Spleen (tissue), 11 donors: Measurements from ENCODE around the gene SLC38A3. TPM values are rescaled to one million over a fixed set of nuclear protein-coding genes. Genes with fewer than 3 reads are reported as not detected.
A peak's percentile ranks its signal among the peaks of the same experiment; 100 is the strongest.
"Not testable (repeated sequence)": the region's sequence is repeated elsewhere in the genome, so short reads cannot be mapped to it uniquely, and the experiment has no call there.

Experiments used
- DNase-seq: peaks from one replicate; pipeline ENCODE4 v3.0.0-alpha.2; 2020
- H3K27ac ChIP-seq, 8 donors: fragments of 200-600 bp; sonication (generic) in 7 of 8; 1 replicate in 4 of 8; 2 replicates in 4 of 8; pipeline versions ENCODE4 v1.5.0 to v1.8.0; 2016 to 2021; ENCODE audit warnings: inconsistent platforms in 4 of 8, mild to moderate bottlenecking in 4 of 8, moderate library complexity in 1 of 8
- H3K27me3 ChIP-seq, 7 donors: fragments of 200-600 bp; sonication (generic) in 6 of 7; replicated peaks in 1 of 7; 1 replicate in 4 of 7; 2 replicates in 3 of 7; pipeline versions ENCODE4 v1.5.0 to v1.8.0; 2016 to 2021; ENCODE audit warnings: inconsistent platforms in 3 of 7, mild to moderate bottlenecking in 1 of 7
- H3K36me3 ChIP-seq, 6 donors: fragments of 200-600 bp; sonication (generic) in 5 of 6; 1 replicate in 4 of 6; 2 replicates in 2 of 6; pipeline versions ENCODE4 v1.5.0 to v1.8.0; 2016 to 2021; ENCODE audit warnings: inconsistent platforms in 2 of 6
- H3K4me1 ChIP-seq, 6 donors: fragments of 200-600 bp; sonication (generic) in 5 of 6; 1 replicate in 3 of 6; 2 replicates in 3 of 6; pipeline versions ENCODE4 v1.5.0 to v1.8.0; 2016 to 2021; ENCODE audit warnings: inconsistent platforms in 3 of 6
- H3K4me3 ChIP-seq, 8 donors: fragments of 200-600 bp; sonication (generic) in 7 of 8; 1 replicate in 4 of 8; 2 replicates in 4 of 8; pipeline versions ENCODE4 v1.5.0 to v1.8.0; 2016 to 2021; ENCODE audit warnings: inconsistent platforms in 4 of 8, mild to moderate bottlenecking in 4 of 8, moderate library complexity in 2 of 8
- H3K9me3 ChIP-seq, 8 donors: fragments of 200-600 bp; sonication (generic) in 7 of 8; 1 replicate in 4 of 8; 2 replicates in 4 of 8; pipeline versions ENCODE4 v1.5.0 to v1.8.0; 2016 to 2021; ENCODE audit warnings: inconsistent platforms in 4 of 8
- POLR2A ChIP-seq, 3 donors: fragments of 450-650 bp; IDR thresholded peaks; one replicate each; pipeline ENCODE4 v1.5.1; 2017; ENCODE audit warnings: antibody characterized with exemption in 3 of 3, mild to moderate bottlenecking in 1 of 3
- POLR2AphosphoS5 ChIP-seq, 3 donors: sonication (generic); formaldehyde crosslinking; IDR thresholded peaks; one replicate each; pipeline ENCODE4 v1.5.1; 2017; ENCODE audit warnings: antibody characterized with exemption in 3 of 3
- WGBS, 5 donors: extraction: QIAGEN DNeasy Blood & Tissue Kit in 3 of 5; methylation state at CpG; one replicate each; pipeline versions ENCODE4 v1.1.5 to v1.1.7; 2013 to 2018; 5-methylcytosine and 5-hydroxymethylcytosine counted together
- intact Hi-C: fragments of 100-400 bp; cut with DNase I; formaldehyde crosslinking; loops from one replicate; pipeline ENCODE4 v1.15.0; 2023; ENCODE audit warnings: low total_unique reads
- polyA plus RNA-seq, 3 donors: library from polyadenylated mRNA; stranded (reverse); fragments of 200-250 nt; gene quantifications; one replicate each; pipeline ENCODE4 v1.2.1, GENCODE V29; 2013
- total RNA-seq, 7 donors: library from RNA; depleted of rRNA in 3 of 7; stranded (reverse); fragments of >200 nt in 3 of 7; fragmentation: NEBNext Ultra II Directional in 4 of 7; extraction: Animal tissue kit (Norgen Biotek cat#: 25700) in 4 of 7; gene quantifications; one replicate each; pipeline versions ENCODE4 v1.1.0 to v1.2.1, GENCODE V29; 2016 to 2021
- TF ChIP-seq, protein P1 (sequence below), 11 experiments: fragments of 200-600 bp in 7 of 11; fragments of 450-650 bp in 4 of 11; sonication (generic) in 4 of 11; IDR thresholded peaks in 8 of 11; conservative IDR thresholded peaks in 3 of 11; 1 replicate in 7 of 11; 2 replicates in 4 of 11; pipeline versions ENCODE4 v1.4.0 to v1.8.0; 2016 to 2021; ENCODE audit warnings: antibody characterized with exemption in 11 of 11, inconsistent platforms in 4 of 11, mild to moderate bottlenecking in 1 of 11
- donor health status: healthy with polysubstance abuse.
- donor health status: DM: no; HTN: no; CAD: no; lungs with moderate emphysema.
- donor health status: DM: no; HTN: no; CAD: no.
- donor health status: Bipolar disorder and iron deficiency.
- donor health status: healthy.
- donor health status: DM: no; HTN: no; CAD: no.
- donor health status: DM: yes; HTN: yes; CAD: no.

SLC38A3 gene
- total and polyA plus RNA-seq, 10 donors: 0.02 to 0.07 TPM; not detected in 8

DNA sequence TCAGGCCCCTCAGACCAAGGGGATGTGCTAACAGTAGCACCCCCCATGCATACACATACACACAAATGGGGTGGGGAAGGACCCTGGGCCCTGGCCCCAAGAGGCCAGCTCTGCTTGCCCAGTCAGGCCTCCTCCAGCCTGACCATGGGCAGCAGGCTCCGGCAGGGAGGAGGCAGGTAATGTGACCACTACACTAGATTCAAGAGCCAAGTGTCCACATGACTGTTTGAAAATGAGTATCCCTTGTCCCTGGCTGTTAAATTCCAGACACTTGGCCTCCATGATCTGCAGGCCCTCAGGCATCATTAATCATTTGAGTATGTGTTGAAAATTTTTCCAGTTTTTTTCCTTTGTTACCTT, 17.1 kb downstream of the SLC38A3 start:
- H3K4me1 ChIP-seq: peaks cover 7 to 26% (median 15%) of the 10 kb centered on the region in 6 donors
- no peak overlapping the region for H3K4me3 ChIP-seq
- H3K27ac ChIP-seq: no peak overlapping the region
- 72 to 100% (median 85%) methylated on average over 1 of the region's 1 CpG for WGBS, 5 donors
- H3K36me3 ChIP-seq: no peaks in the 10 kb centered on the region
- H3K27me3 ChIP-seq: no peaks in the 10 kb centered on the region
- TF ChIP-seq, protein P1, sequence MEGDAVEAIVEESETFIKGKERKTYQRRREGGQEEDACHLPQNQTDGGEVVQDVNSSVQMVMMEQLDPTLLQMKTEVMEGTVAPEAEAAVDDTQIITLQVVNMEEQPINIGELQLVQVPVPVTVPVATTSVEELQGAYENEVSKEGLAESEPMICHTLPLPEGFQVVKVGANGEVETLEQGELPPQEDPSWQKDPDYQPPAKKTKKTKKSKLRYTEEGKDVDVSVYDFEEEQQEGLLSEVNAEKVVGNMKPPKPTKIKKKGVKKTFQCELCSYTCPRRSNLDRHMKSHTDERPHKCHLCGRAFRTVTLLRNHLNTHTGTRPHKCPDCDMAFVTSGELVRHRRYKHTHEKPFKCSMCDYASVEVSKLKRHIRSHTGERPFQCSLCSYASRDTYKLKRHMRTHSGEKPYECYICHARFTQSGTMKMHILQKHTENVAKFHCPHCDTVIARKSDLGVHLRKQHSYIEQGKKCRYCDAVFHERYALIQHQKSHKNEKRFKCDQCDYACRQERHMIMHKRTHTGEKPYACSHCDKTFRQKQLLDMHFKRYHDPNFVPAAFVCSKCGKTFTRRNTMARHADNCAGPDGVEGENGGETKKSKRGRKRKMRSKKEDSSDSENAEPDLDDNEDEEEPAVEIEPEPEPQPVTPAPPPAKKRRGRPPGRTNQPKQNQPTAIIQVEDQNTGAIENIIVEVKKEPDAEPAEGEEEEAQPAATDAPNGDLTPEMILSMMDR (IDR thresholded peaks at IDR 0.05 in 8 of 11, conservative IDR thresholded peaks at IDR 0.05 in 3 of 11): no peak
- no peak for TF ChIP-seq POLR2AphosphoS5 (IDR thresholded peaks at IDR 0.05)
- no peak for TF ChIP-seq POLR2A (IDR thresholded peaks at IDR 0.05)
- DNase-seq: no peak
- no peaks in the 10 kb centered on the region for H3K9me3 ChIP-seq
- intact Hi-C loops: no loop called here

DNA sequence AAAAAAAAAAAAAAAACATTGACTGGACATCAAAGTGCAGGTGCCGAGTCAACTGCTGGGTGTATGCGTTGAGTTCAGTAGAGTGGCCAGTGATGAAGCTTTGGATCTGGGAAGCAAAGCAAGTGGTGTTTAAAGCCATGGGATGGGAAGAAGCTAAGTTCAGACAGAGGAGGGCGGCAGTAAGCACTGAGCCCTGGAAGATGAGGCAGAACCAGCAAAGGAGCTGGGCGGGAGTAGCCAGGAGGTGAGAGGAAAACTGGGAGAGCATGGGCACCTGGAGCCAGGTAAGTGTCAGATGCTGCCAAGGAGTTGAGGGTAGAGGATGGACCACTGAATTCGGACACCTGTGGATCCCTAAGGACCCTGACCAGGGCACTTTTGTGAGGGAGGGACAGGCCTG, 19.6 kb downstream of the SLC38A3 start:
- peaks cover 7 to 51% (median 31%) of the 10 kb centered on the region in 6 donors for H3K4me1 ChIP-seq
- whole genome bisulfite sequencing, 5 donors: 69 to 88% (median 80%) methylated on average over 5 of the region's 5 CpGs
- intact Hi-C loops: loop anchor here (5.0 kb wide), 2 partner anchors 32 to 48 kb away; partner anchors contain the start of gene GNAT1
- H3K9me3 ChIP-seq: no peaks in the 10 kb centered on the region
- no peak overlapping the region for H3K27ac ChIP-seq
- DNase-seq: no peak
- H3K4me3 ChIP-seq: no peak overlapping the region
- no peaks in the 10 kb centered on the region for H3K27me3 ChIP-seq
- H3K36me3 ChIP-seq: no peaks in the 10 kb centered on the region
- TF ChIP-seq POLR2A (IDR thresholded peaks at IDR 0.05) (no peak), POLR2AphosphoS5 (IDR thresholded peaks at IDR 0.05) (no peak)
- TF ChIP-seq, protein P1 (IDR thresholded peaks at IDR 0.05 in 8 of 11, conservative IDR thresholded peaks at IDR 0.05 in 3 of 11): no peak

DNA sequence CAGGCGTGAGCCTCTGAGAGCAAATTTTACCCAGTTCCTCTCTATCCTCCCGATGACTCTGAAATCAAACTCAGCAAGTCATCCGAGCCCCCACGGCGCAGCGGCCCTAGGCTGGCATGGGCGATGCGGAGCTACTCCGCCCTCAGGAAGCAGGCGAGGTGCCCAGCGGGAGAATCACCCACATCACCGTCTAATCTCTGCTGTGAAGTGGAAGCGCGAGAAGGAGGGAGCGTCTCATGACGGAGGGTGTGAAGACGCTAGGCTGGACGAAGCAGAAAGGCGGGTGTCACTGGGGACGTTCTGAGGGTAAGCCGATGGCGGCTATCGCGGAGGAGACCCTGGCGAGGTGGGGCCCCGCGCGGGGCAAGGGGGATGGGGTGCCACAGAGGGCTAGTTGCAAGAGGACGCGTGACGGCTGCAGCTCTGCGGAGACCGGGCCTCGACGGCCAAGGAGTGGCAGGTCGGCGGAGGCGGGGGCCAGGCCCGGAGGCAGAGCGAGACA, 21.9 kb downstream of the SLC38A3 start:
- WGBS, 5 donors: 0 to 1% (median 1%) methylated on average over 32 to 40 of the region's 40 CpGs
- no peaks in the 10 kb centered on the region for H3K27me3 ChIP-seq
- no peaks in the 10 kb centered on the region for H3K36me3 ChIP-seq
- H3K4me3 ChIP-seq: peak overlapping the region; percentile 62 to 79 (median 72)
- H3K4me1 ChIP-seq: peaks cover 7 to 62% (median 48%) of the 10 kb centered on the region in 6 donors
- DNase-seq: no peak
- intact Hi-C loops: loop anchor here (5.0 kb wide), 2 partner anchors 35 to 45 kb away; partner anchors contain the start of gene GNAT1
- H3K9me3 ChIP-seq: no peaks in the 10 kb centered on the region
- no peak for TF ChIP-seq POLR2AphosphoS5 (IDR thresholded peaks at IDR 0.05)
- TF ChIP-seq, protein P1 (IDR thresholded peaks at IDR 0.05 in 8 of 11, conservative IDR thresholded peaks at IDR 0.05 in 3 of 11): no peak
- TF ChIP-seq POLR2A (IDR thresholded peaks at IDR 0.05): no peak
- peak overlapping the region; percentile 23 to 92 (median 84) for H3K27ac ChIP-seq

DNA sequence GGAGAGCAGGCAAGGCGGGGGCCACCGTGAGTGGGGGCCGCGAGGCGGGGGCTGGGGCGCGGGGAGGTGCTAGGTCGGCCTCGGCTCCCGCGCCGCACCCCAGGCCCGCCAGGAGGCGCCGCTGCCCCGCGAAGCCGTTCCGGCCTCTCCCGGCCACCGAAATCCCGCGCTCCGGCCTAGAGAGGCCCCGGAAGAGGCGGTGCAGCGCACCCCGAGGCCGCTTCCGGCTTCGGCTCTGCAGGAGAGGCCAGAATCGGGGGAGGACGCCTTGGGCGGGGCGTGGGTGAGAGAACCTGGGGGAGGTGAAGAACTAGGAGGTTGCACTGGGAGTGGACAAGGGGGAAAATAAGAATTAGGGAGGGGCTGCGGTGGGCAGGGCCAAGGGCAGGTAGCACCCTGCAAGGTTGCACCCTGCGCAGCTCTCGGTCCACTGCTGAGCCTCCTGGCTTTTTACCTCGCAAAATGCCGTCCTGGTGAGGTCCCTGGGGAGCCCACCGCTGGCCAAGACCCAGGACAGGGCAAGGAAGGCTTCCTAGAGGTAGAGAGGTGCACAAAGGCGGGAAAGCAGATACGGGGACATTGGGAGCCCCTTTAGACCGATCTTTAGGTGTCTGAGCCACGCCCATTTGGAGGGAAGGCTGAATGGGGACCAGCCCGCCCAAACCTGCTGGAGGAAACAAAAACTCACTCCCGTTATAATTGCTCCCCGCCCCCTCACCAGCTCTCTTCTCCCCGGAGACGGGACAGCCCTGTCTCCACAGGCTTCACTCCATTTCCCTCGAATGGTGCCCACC, 22.5 kb downstream of the SLC38A3 start:
- intact Hi-C loops: loop anchor here (5.0 kb wide), 2 partner anchors 35 to 45 kb away; partner anchors contain the start of gene GNAT1
- TF ChIP-seq POLR2AphosphoS5 (IDR thresholded peaks at IDR 0.05) (peak; percentile 88 to 93 (median 90)), POLR2A (IDR thresholded peaks at IDR 0.05) (peak in 1 of 3 donors; percentile 14)
- TF ChIP-seq, protein P1 (IDR thresholded peaks at IDR 0.05 in 8 of 11, conservative IDR thresholded peaks at IDR 0.05 in 3 of 11): peak; percentile 66 to 98 (median 94)
- H3K27ac ChIP-seq: peak overlapping the region; percentile 74 to 92 (median 84)
- 2 to 3% (median 2%) methylated on average over 42 to 51 of the region's 51 CpGs for WGBS, 5 donors
- no peaks in the 10 kb centered on the region for H3K27me3 ChIP-seq
- peaks cover 7 to 62% (median 48%) of the 10 kb centered on the region in 6 donors for H3K4me1 ChIP-seq
- no peaks in the 10 kb centered on the region for H3K36me3 ChIP-seq
- H3K9me3 ChIP-seq: no peaks in the 10 kb centered on the region
- DNase-seq: peak; percentile 99
- H3K4me3 ChIP-seq: peak overlapping the region; percentile 62 to 79 (median 72)

DNA sequence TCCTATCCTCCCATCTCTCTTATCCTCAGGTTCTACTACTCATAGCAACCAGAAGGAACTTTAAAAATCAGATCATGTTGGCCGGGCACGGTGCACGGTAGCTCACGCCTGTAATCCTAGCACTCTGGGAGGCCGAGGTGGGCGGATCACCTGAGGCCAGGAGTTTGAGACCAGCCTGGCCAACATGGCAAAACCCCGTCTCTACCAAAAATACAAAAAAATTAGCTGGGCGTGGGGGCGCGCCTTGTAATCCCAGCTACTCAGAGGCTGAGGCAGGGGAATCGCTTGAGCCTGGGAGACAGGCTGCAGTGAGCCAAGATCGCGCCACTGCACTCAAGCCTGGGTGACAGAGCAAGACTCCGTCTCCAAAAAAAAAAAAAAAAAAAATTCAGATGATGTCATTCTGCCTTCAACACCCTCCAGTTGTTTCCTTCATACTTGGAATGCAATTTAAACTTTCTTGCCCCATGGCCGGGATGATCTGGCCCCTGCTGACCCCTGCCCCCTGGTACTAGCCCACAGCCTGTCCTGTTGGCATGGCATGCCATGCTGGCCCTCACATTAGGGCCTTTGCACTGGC, 23.2 kb downstream of the SLC38A3 start:
- Histone ChIP-seq H3K4me3 (peak overlapping the region in 7 of 8 donors; percentile 62 to 79 (median 74)), H3K4me1 (peaks cover 7 to 64% (median 48%) of the 10 kb centered on the region in 6 donors), H3K27ac (peak overlapping the region in 7 of 8 donors; percentile 79 to 92 (median 87))
- H3K9me3 ChIP-seq, H3K36me3 ChIP-seq, H3K27me3 ChIP-seq, DNase-seq: not testable (repeated sequence)
- WGBS, 5 donors: 57 to 64% (median 59%) methylated on average over 15 of the region's 15 CpGs
- intact Hi-C loops: loop anchor here (5.0 kb wide), 2 partner anchors 36 to 44 kb away; partner anchors contain the start of gene GNAT1
